Retinal pigment epithelial cell (primary cell): Measurements from ENCODE around the gene QKI.

ENCODE experiments used
- DNase-seq: peaks from one replicate; pipeline ENCODE4 v3.0.0-alpha.2; 2010; ENCODE audit warnings: low read depth
- H3K4me3 ChIP-seq: 2 replicates; pipeline ENCODE4 v1.5.1; 2011; ENCODE audit warnings: mild to moderate bottlenecking, low read length, control low read depth, moderate library complexity
- TF ChIP-seq, protein P1 (sequence below): conservative IDR thresholded peaks from 2 replicates; pipeline ENCODE4 v1.5.1; 2011; ENCODE audit warnings: low read depth, low read length, control low read depth, inconsistent platforms

QKI gene

DNA sequence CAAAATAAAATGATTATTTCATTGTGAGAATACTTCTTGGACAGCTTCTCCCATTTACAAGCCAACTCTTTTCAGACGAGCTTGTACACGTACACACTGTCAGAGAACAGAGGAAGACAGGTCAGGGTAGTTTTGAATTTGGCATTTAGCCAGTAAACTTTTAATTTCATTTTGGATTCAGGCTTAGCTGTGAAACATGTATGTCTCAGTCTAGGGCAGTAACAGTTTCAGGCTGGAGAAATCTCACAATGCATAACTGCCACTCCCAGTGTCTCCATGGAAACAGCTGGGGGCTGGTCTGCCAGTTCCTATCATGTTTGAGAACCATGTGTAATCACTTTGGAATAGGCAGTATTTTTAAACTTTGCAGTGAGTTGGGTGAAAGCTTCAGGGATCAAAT lies 22.0 kb upstream of the QKI start:
- DNase-seq = no peak
- TF ChIP-seq, protein P1, sequence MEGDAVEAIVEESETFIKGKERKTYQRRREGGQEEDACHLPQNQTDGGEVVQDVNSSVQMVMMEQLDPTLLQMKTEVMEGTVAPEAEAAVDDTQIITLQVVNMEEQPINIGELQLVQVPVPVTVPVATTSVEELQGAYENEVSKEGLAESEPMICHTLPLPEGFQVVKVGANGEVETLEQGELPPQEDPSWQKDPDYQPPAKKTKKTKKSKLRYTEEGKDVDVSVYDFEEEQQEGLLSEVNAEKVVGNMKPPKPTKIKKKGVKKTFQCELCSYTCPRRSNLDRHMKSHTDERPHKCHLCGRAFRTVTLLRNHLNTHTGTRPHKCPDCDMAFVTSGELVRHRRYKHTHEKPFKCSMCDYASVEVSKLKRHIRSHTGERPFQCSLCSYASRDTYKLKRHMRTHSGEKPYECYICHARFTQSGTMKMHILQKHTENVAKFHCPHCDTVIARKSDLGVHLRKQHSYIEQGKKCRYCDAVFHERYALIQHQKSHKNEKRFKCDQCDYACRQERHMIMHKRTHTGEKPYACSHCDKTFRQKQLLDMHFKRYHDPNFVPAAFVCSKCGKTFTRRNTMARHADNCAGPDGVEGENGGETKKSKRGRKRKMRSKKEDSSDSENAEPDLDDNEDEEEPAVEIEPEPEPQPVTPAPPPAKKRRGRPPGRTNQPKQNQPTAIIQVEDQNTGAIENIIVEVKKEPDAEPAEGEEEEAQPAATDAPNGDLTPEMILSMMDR = no peak
- no peak overlapping the region for H3K4me3 ChIP-seq

DNA sequence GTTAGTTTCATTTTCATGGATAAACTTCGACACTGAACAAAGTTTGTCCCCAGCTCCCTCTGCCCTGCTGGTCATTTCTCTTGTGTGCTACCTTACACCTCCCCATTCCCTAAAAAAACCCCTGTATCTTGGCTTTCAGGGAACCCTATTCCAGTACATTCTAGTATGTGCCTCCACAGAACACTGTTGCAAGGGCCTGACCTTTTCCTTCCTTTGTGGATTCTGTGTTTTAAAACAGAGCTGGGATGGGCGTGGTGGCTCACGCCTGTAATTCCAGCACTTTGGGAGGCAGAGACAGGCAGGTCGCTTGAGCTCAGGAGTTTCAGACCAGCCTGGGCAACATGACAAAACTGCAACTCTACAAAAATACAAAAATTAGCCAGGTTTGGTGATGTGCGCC lies 20.6 kb upstream of the QKI start:
- TF ChIP-seq, protein P1 = no peak

DNA sequence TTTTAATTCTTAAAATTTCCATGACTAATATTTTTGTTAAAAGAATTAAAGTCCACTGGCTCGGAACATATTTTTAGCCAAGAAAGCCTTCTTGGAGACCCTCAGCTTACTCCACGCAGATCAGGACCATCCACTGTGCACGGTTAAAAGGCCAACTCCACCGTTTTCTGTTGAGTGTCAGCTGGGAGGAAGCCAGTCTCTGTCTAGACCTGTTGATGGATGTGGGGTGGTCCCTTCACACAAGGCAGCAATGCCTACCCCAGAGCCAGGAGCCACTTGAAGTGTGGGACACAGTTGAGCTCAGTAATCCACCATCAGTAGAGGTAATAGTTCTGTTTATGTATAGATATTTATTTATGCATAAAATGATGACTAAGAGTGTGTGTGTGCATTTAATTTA lies 19.9 kb upstream of the QKI start:
- no peak overlapping the region for H3K4me3 ChIP-seq
- TF ChIP-seq, protein P1 = no peak
- no peak for DNase-seq

More for the DNA sequence above, 20.6 kb upstream of the QKI start:
- H3K4me3 ChIP-seq = no peak overlapping the region
- no peak for DNase-seq

DNA sequence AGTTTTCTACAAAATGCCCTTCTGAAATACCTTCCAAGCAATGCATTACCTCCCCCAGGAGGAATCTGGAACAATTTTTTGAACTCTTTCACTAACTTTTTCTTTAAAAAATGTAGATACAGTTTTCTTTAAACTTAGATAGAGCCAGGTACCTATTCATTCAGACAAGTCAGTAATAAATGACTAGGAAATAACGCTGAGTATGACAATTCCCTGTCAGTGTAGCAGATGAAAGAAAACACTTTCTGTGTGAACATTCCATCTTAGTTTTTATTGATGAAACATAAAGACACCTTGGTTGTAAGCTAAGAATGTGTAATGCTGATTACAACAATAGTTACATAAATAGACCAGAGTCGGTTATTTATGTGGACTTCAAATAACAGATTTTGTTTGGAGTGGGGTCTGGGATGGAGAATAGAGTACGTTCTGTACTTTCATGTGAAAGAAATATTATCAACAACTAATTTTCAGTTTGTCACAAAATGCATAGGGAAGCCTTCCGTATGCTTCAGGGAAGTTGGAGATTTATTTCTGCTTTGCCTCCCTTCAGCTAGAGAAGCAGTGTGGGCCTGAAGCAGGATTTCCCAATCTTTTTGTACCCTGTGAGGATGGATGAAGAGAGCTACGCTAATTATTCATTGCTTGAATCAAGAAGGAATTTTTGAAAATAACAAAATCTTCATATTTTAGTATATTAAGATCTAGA lies 19.2 kb upstream of the QKI start:
- DNase-seq = no peak
- no peak overlapping the region for H3K4me3 ChIP-seq
- TF ChIP-seq, protein P1 = no peak

DNA sequence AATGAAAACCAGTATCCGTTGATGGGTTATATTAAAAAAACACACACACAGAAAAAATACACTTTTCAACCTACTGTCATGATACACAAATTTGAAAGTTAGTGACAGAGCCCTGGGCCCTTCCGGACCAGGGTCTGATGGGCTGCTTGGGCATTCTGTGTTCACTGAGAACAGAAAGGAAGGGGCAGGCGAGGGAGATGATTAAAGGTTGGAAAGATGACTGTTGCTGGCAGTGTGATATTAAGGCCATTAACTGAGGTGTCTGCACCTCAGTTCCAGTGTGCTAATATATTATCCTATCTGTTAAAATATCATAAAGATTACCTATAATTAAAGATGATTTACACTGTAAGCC lies 18.7 kb upstream of the QKI start:
- no peak for DNase-seq
- TF ChIP-seq, protein P1 = no peak
- H3K4me3 ChIP-seq = no peak overlapping the region

DNA sequence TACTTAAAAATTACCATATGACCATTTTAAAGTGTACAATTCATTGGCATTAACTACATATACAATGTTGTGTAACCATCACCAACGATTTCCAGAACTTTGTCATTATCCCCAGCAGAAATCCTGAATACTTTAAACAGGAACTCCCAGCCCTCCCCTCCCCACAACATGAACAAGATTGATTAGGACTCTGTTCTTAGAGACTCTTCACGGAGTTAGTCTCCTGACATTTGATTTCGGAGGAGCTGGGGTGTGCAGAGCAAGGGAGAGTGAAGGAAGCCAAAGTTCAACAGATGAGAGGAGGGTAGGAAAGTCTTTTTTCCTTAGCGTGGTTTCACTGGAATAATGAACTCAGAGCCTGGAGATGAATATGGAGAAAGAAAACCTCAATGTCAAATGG lies 17.2 kb upstream of the QKI start:
- H3K4me3 ChIP-seq = no peak overlapping the region
- no peak for DNase-seq
- TF ChIP-seq, protein P1 = no peak

DNA sequence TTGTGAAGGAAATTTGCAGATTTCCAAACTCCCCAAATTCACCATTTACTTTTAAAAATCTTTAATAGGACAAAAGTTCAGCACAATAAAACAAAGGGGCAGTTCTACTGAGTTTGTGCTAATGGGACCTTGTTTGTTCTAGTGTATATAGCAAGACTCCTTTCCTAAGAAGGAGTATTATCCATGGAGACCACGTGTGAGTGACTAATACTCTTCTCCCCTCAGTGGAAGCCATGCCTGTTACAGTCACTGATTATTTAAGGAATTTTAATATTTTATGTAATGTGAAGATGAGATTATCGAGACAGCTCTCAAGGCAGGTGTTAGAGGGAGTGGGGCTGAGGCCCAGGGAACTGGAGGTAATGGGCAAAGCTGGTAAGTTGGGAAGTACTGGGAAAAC lies 16.4 kb upstream of the QKI start:
- DNase-seq = no peak
- TF ChIP-seq, protein P1 = no peak
- H3K4me3 ChIP-seq = no peak overlapping the region
